ENCODE data around the gene TP53BP1.

GRCh38 chr15:43433661-43434303, 59.2 kb downstream of the TP53BP1 start:
- no peak for TF ChIP-seq EZH2 (IDR thresholded peaks at IDR 0.05; ENCODE audit: insufficient read depth, poor library complexity, severe bottlenecking)
- TF ChIP-seq EZH2phosphoT487 (IDR thresholded peaks at IDR 0.05; ENCODE audit: insufficient read depth, low read depth) = no peak

All from GM23248 (cell line).